Activated T-helper 1 cell treated with anti-CD3 and anti-CD28 coated beads, Interleukin-2, amount 50 U/mL, for 16 hours (primary cell): ENCODE results near the gene CBFA2T2.
"Not testable (repeated sequence)": the region's sequence is repeated elsewhere in the genome, so short reads cannot be mapped to it uniquely, and the experiment has no call there.

ENCODE experiments used
- DNase-seq, 2 donors: peaks; one replicate each; pipeline ENCODE4 v3.0.0-alpha.2; 2020; ENCODE audit warnings: low read depth in 1 of 2, low spot score in 1 of 2

Gene CBFA2T2

GRCh38 chr20:33693741-33694638 lies 204.1 kb downstream of the CBFA2T2 start:
- DNase-seq, result no peak

- DNase-seq, result no peak
Measured at GRCh38 chr20:33694639-33695012, 204.7 kb downstream of the CBFA2T2 start.

DNA sequence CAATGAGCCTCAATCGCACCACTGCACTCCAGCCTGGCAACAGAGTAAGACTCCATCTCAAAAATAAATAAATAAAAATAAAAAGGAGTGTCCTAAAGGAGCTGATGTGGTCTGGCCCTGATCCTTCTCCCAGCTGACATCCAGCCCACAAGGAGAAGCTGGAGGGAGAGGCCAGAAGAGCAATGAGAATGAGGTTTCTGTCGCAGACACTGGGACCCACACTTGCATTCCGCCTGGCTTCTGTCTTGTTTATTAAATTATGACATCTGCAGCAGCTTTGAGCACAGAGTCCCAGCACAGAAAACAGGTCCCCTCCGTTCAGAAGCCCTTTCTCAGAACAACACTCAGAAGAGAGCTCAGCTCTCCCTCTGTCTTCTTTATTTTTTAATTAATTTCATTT lies 206.6 kb downstream of the CBFA2T2 start:
- no peak for DNase-seq

DNA sequence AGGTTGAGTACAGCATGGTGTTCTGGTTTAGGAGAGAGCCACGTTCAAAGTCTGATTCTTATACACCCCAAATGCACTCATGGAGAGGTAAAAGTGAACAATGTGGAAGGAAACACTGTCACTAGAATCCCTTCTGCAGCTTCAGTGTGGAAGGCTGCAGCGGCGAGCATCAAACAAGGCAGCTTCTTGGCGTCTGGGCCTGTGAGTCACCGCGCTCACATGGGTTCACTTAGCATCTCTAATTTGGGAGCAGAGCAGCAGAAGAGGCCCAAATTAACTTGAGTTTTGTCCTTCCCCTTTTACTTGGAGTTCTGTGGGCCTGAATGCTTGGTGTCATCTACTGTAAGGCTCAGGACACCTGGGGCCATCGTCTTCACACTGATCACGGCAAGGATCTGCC lies 207.2 kb downstream of the CBFA2T2 start:
- DNase-seq, result no peak

DNA sequence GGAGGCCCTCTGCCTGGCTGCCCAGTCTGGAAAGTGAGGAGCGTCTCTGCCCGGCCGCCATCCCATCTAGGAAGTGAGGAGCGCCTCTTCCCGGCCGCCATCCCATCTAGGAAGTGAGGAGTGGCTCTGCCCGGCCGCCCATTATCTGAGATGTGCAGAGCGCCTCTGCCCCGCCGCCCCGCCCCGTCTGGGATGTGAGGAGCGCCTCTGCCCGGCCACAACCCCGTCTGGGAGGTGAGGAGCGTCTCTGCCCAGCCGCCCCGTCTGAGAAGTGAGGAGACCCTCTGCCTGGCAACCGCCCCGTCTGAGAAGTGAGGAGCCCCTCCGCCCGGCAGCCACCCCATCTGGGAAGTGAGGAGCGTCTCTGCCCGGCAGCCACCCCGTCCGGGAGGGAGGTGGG lies 209.1 kb downstream of the CBFA2T2 start:
- not testable (repeated sequence) for DNase-seq
